ENCODE data around the gene WRAP73. TPM values are rescaled to one million over a fixed set of nuclear protein-coding genes. Genes with fewer than 3 reads are reported as not detected.

Gene WRAP73
- total RNA-seq, 1 experiment from 2014 or later, result 57.2 TPM

- Histone ChIP-seq H3K9ac (ENCODE audit: low read length) (no peak overlapping the region), H3K27ac (ENCODE audit: low read length) (no peak overlapping the region), H2AFZ (ENCODE audit: low read length) (no peak overlapping the region), H3K27me3 (ENCODE audit: low read length) (peaks cover 41% of the 10 kb centered on the region), H3K4me3 (ENCODE audit: low read length) (no peak overlapping the region), H3F3A (ENCODE audit: low read length, unreplicated experiment) (no peaks in the 10 kb centered on the region), H3K9me3 (ENCODE audit: low read length) (no peaks in the 10 kb centered on the region), H3K4me1 (ENCODE audit: insufficient read depth, low read length) (no peaks in the 10 kb centered on the region), H3K36me3 (ENCODE audit: low read depth, low read length) (no peaks in the 10 kb centered on the region), H4K20me1 (ENCODE audit: low read length) (no peaks in the 10 kb centered on the region), H3K9me2 (replicated peaks; ENCODE audit: low read length) (no peaks in the 10 kb centered on the region), H3K4me2 (ENCODE audit: low read length) (no peak overlapping the region), H3K79me2 (ENCODE audit: low read length) (no peaks in the 10 kb centered on the region)
- intact Hi-C loops (cut with micrococcal nuclease), result no loop called here
- DNase-seq (no peak), ATAC-seq (no peak)
- BruUV-seq (replicated peaks), result no TSS peak
- CTCF ChIA-PET, result interaction anchor here (0.5 kb wide), 1 partner anchor 18 kb away, joined by 3 read pairs; no protein-coding TSS in a partner anchor
- TF ChIP-seq CTCF (conservative IDR thresholded peaks at IDR 0.05; ENCODE audit: low read depth, low read length) (no peak), EZH2phosphoT487 (IDR thresholded peaks at IDR 0.05; ENCODE audit: borderline replicate concordance, low read length) (no peak), EZH2 (IDR thresholded peaks at IDR 0.05; ENCODE audit: low read length, unreplicated experiment) (no peak)
- POLR2A ChIA-PET (ENCODE audit: unreplicated experiment), result no interaction called here
These were observed 46.8 kb upstream of the WRAP73 start for GRCh38 chr1:3696689-3697088.

GRCh38 chr1:3695326-3696217 lies 45.7 kb upstream of the WRAP73 start:
- no peak overlapping the region for H3K9ac ChIP-seq (ENCODE audit: low read length)
- peak overlapping the region; percentile 34 for H2AFZ ChIP-seq (ENCODE audit: low read length)
- DNase-seq (peak; percentile 71), ATAC-seq (peak; percentile 94)
- no peaks in the 10 kb centered on the region for H3K79me2 ChIP-seq (ENCODE audit: low read length)
- no peak overlapping the region for H3K27ac ChIP-seq (ENCODE audit: low read length)
- TF ChIP-seq CTCF (conservative IDR thresholded peaks at IDR 0.05; ENCODE audit: low read depth, low read length) (peak; percentile 93), EZH2phosphoT487 (IDR thresholded peaks at IDR 0.05; ENCODE audit: borderline replicate concordance, low read length) (no peak), EZH2 (IDR thresholded peaks at IDR 0.05; ENCODE audit: low read length, unreplicated experiment) (no peak)
- no peaks in the 10 kb centered on the region for H3F3A ChIP-seq (ENCODE audit: low read length, unreplicated experiment)
- BruUV-seq (replicated peaks), result no TSS peak
- peak overlapping the region; percentile 30 for H3K4me2 ChIP-seq (ENCODE audit: low read length)
- H3K4me3 ChIP-seq (ENCODE audit: low read length), result peak overlapping the region; percentile 15; the same call in 1 of the 2 replicates
- H3K9me2 ChIP-seq (replicated peaks; ENCODE audit: low read length), result no peaks in the 10 kb centered on the region
- no peaks in the 10 kb centered on the region for H4K20me1 ChIP-seq (ENCODE audit: low read length)
- intact Hi-C loops (cut with micrococcal nuclease), result loop anchor here (1.0 kb wide), 2 partner anchors 29 to 106 kb away; no protein-coding TSS in a partner anchor
- POLR2A ChIA-PET (ENCODE audit: unreplicated experiment), result no interaction called here
- no peaks in the 10 kb centered on the region for H3K9me3 ChIP-seq (ENCODE audit: low read length)
- H3K27me3 ChIP-seq (ENCODE audit: low read length), result peaks cover 38% of the 10 kb centered on the region
- CTCF ChIA-PET, result interaction anchor here (1.0 to 1.8 kb wide), 2 partner anchors 29 to 52 kb away, joined by 3 to 15 read pairs; no protein-coding TSS in a partner anchor
- no peaks in the 10 kb centered on the region for H3K36me3 ChIP-seq (ENCODE audit: low read depth, low read length)
- no peaks in the 10 kb centered on the region for H3K4me1 ChIP-seq (ENCODE audit: insufficient read depth, low read length)

- ChIA-PET POLR2A (ENCODE audit: unreplicated experiment) (no interaction called here), CTCF (interaction anchor here (0.6 kb wide), 1 partner anchor 31 kb away, joined by 3 read pairs; no protein-coding TSS in a partner anchor)
- intact Hi-C loops (cut with micrococcal nuclease), result no loop called here
- no peaks in the 10 kb centered on the region for H4K20me1 ChIP-seq (ENCODE audit: low read length)
- no peaks in the 10 kb centered on the region for H3K4me1 ChIP-seq (ENCODE audit: insufficient read depth, low read length)
- no peaks in the 10 kb centered on the region for H3K79me2 ChIP-seq (ENCODE audit: low read length)
- H3K9me2 ChIP-seq (replicated peaks; ENCODE audit: low read length), result no peaks in the 10 kb centered on the region
- DNase-seq, result no peak
- BruUV-seq (replicated peaks), result no TSS peak
- H3K27me3 ChIP-seq (ENCODE audit: low read length), result peaks cover 20% of the 10 kb centered on the region; the same call in 1 of the 2 replicates
- no peak for ATAC-seq
- no peaks in the 10 kb centered on the region for H3F3A ChIP-seq (ENCODE audit: low read length, unreplicated experiment)
- no peaks in the 10 kb centered on the region for H3K9me3 ChIP-seq (ENCODE audit: low read length)
- H3K4me3 ChIP-seq (ENCODE audit: low read length), result no peak overlapping the region
- H3K27ac ChIP-seq (ENCODE audit: low read length), result no peak overlapping the region
- no peak overlapping the region for H3K4me2 ChIP-seq (ENCODE audit: low read length)
- H2AFZ ChIP-seq (ENCODE audit: low read length), result no peak overlapping the region
- TF ChIP-seq CTCF (conservative IDR thresholded peaks at IDR 0.05; ENCODE audit: low read depth, low read length), result no peak
- no peak for TF ChIP-seq EZH2phosphoT487 (IDR thresholded peaks at IDR 0.05; ENCODE audit: borderline replicate concordance, low read length)
- no peak for TF ChIP-seq EZH2 (IDR thresholded peaks at IDR 0.05; ENCODE audit: low read length, unreplicated experiment)
- H3K9ac ChIP-seq (ENCODE audit: low read length), result no peak overlapping the region
- H3K36me3 ChIP-seq (ENCODE audit: low read depth, low read length), result no peaks in the 10 kb centered on the region
These were observed 43.4 kb upstream of the WRAP73 start for GRCh38 chr1:3693321-3693720.

Measured in PC-3 (cell line).